Mucosa of descending colon (tissue), 3 donors: ENCODE results near the gene TRAPPC14. TPM values are rescaled to one million over a fixed set of nuclear protein-coding genes. Genes with fewer than 3 reads are reported as not detected.

Experiments
- ATAC-seq: fragments of 200-7000 bp; cut with Tn5 transposase; one replicate; pipeline ENCODE4 v1.9.1; 2020; ENCODE audit warnings: mild to moderate bottlenecking, moderate library complexity
- DNase-seq, 3 donors: peaks; one replicate each; pipeline ENCODE4 v3.0.0-alpha.2; 2020
- H3K36me3 ChIP-seq: fragments of 200-600 bp; one replicate; pipeline ENCODE4 v1.8.0; 2021; ENCODE audit warnings: low read depth, mild to moderate bottlenecking
- H3K4me1 ChIP-seq: fragments of 200-600 bp; one replicate; pipeline ENCODE4 v1.8.0; 2021; ENCODE audit warnings: low read depth, mild to moderate bottlenecking
- H3K4me3 ChIP-seq: fragments of 200-600 bp; one replicate; pipeline ENCODE4 v1.8.0; 2021; ENCODE audit warnings: mild to moderate bottlenecking
- H3K9me3 ChIP-seq: fragments of 200-600 bp; one replicate; pipeline ENCODE4 v1.8.0; 2021; ENCODE audit warnings: mild to moderate bottlenecking
- CTCF ChIP-seq: fragments of 200-600 bp; IDR thresholded peaks from one replicate; pipeline ENCODE4 v1.8.0; 2022; ENCODE audit warnings: antibody characterized with exemption, mild to moderate bottlenecking
- intact Hi-C, 2 donors: fragments of 100-400 bp; cut with DNase I in 1 of 2; cut with micrococcal nuclease in 1 of 2; formaldehyde crosslinking; loops; one replicate each; pipeline versions ENCODE4 v1.11.0 to v1.11.1; 2022; cut with DNase I, micrococcal nuclease
- total RNA-seq, 3 donors: library from RNA; stranded (reverse); fragmentation: NEBNext Ultra II Directional in 2 of 3; extraction: Animal tissue kit (Norgen Biotek cat#: 25700) in 2 of 3; gene quantifications; one replicate each; pipeline versions ENCODE4 v1.2.1 to v1.2.4, GENCODE V29; 2021 to 2023
- donor health status: DM: no; HTN: no; CAD: no; lungs with moderate emphysema.
- donor health status: DM: no; HTN: no; CAD: no.
- donor health status: DM: no; HTN: yes; CAD: no.

TRAPPC14 gene
- total RNA-seq, 3 donors from 2014 or later = 36.7 to 78.9 (median 49.0) TPM

GRCh38 chr7:100170101-100170897 is 11.8 kb upstream of the TRAPPC14 start:
- H3K36me3 ChIP-seq = no peaks in the 10 kb centered on the region
- H3K4me3 ChIP-seq = no peak overlapping the region
- DNase-seq (no peak), ATAC-seq (no peak)
- TF ChIP-seq CTCF = no peak
- intact Hi-C loops = no loop called here
- H3K4me1 ChIP-seq = peaks cover 21% of the 10 kb centered on the region
- no peaks in the 10 kb centered on the region for H3K9me3 ChIP-seq

- DNase-seq = no peak
- no peak overlapping the region for H3K4me3 ChIP-seq
- no peak for TF ChIP-seq CTCF
- intact Hi-C loops = no loop called here
- no peak for ATAC-seq
- H3K4me1 ChIP-seq = peaks cover 21% of the 10 kb centered on the region
- H3K9me3 ChIP-seq = no peaks in the 10 kb centered on the region
- no peaks in the 10 kb centered on the region for H3K36me3 ChIP-seq
These were observed 10.8 kb upstream of the TRAPPC14 start for GRCh38 chr7:100169147-100169850.

GRCh38 chr7:100167912-100168323 is 9.4 kb upstream of the TRAPPC14 start:
- no peaks in the 10 kb centered on the region for H3K36me3 ChIP-seq
- ATAC-seq (peak; percentile 58), DNase-seq (peak in 2 of 3 donors; percentile 60 to 62)
- H3K4me3 ChIP-seq = no peak overlapping the region
- intact Hi-C loops = no loop called here
- no peak for TF ChIP-seq CTCF
- H3K9me3 ChIP-seq = no peaks in the 10 kb centered on the region
- peaks cover 27% of the 10 kb centered on the region for H3K4me1 ChIP-seq

- Histone ChIP-seq H3K36me3 (no peaks in the 10 kb centered on the region), H3K4me3 (no peak overlapping the region), H3K9me3 (no peaks in the 10 kb centered on the region), H3K4me1 (peaks cover 28% of the 10 kb centered on the region)
- ATAC-seq (peak; percentile 23), DNase-seq (no peak)
- intact Hi-C loops = no loop called here
- no peak for TF ChIP-seq CTCF
These were observed 8.7 kb upstream of the TRAPPC14 start for GRCh38 chr7:100166970-100167911.

GRCh38 chr7:100166317-100166940 is 7.9 kb upstream of the TRAPPC14 start:
- TF ChIP-seq CTCF = no peak
- no peak overlapping the region for H3K4me3 ChIP-seq
- H3K4me1 ChIP-seq = peaks cover 25% of the 10 kb centered on the region
- no peak for ATAC-seq
- no peaks in the 10 kb centered on the region for H3K9me3 ChIP-seq
- no peaks in the 10 kb centered on the region for H3K36me3 ChIP-seq
- intact Hi-C loops = no loop called here
- DNase-seq = peak in 1 of 3 donors; percentile 55
